DMS114 treated with DMSO at 0.1 percent for 48 hours (cell line): ENCODE results near the gene NRDE2.
A peak's percentile ranks its signal among the peaks of the same experiment; 100 is the strongest.
"Not testable (repeated sequence)": the region's sequence is repeated elsewhere in the genome, so short reads cannot be mapped to it uniquely, and the experiment has no call there.

Source experiments
- DNase-seq: peaks from one replicate; lab custom pipeline; 2025; ENCODE audit not compliant: unreplicated experiment; lab: John Stamatoyannopoulos, UW

NRDE2 gene

GRCh38 chr14:90275458-90275814 lies 56.3 kb downstream of the NRDE2 start:
- DNase-seq: no peak

- no peak for DNase-seq
These were observed 56.8 kb downstream of the NRDE2 start for GRCh38 chr14:90274808-90275457.

GRCh38 chr14:90274019-90274418 lies 57.7 kb downstream of the NRDE2 start:
- DNase-seq: no peak

- no peak for DNase-seq
These were observed 58.2 kb downstream of the NRDE2 start for GRCh38 chr14:90273532-90273931.

GRCh38 chr14:90272523-90272922 lies 59.2 kb downstream of the NRDE2 start:
- DNase-seq: no peak

GRCh38 chr14:90268420-90268819 lies 63.3 kb downstream of the NRDE2 start:
- no peak for DNase-seq

- no peak for DNase-seq
These were observed 65.1 kb downstream of the NRDE2 start for GRCh38 chr14:90266441-90267154.

- no peak for DNase-seq
These were observed 67.8 kb downstream of the NRDE2 start for GRCh38 chr14:90263748-90264449.

GRCh38 chr14:90256354-90257131 lies 75.2 kb downstream of the NRDE2 start, which contains the start of gene PSMC1:
PSMC1 (plus strand) TSS chr14:90256553; CDS start chr14:90256598, 45 bp downstream.
- DNase-seq: peak; percentile 83

GRCh38 chr14:90255871-90256270 lies 75.9 kb downstream of the NRDE2 start:
- no peak for DNase-seq

- DNase-seq: no peak
These were observed 77.9 kb downstream of the NRDE2 start for GRCh38 chr14:90253826-90254225.

- no peak for DNase-seq
These were observed 83.1 kb downstream of the NRDE2 start for GRCh38 chr14:90248594-90248993.

GRCh38 chr14:90247441-90247840 lies 84.3 kb downstream of the NRDE2 start:
- DNase-seq: not testable (repeated sequence)

- DNase-seq: no peak
These were observed 84.8 kb downstream of the NRDE2 start for GRCh38 chr14:90246936-90247335.

- DNase-seq: no peak
These were observed 89.3 kb downstream of the NRDE2 start for GRCh38 chr14:90242444-90242843.

GRCh38 chr14:90239139-90239538 lies 92.6 kb downstream of the NRDE2 start:
- DNase-seq: no peak

- DNase-seq: peak; percentile 24
These were observed 96.4 kb downstream of the NRDE2 start for GRCh38 chr14:90235179-90235976.

- DNase-seq: not testable (repeated sequence)
These were observed 101.8 kb downstream of the NRDE2 start for GRCh38 chr14:90229942-90230341.

- DNase-seq: no peak
These were observed 103.3 kb downstream of the NRDE2 start for GRCh38 chr14:90228478-90228877.
